Measurements from ENCODE around the gene TMEM131.

TMEM131 gene

DNA sequence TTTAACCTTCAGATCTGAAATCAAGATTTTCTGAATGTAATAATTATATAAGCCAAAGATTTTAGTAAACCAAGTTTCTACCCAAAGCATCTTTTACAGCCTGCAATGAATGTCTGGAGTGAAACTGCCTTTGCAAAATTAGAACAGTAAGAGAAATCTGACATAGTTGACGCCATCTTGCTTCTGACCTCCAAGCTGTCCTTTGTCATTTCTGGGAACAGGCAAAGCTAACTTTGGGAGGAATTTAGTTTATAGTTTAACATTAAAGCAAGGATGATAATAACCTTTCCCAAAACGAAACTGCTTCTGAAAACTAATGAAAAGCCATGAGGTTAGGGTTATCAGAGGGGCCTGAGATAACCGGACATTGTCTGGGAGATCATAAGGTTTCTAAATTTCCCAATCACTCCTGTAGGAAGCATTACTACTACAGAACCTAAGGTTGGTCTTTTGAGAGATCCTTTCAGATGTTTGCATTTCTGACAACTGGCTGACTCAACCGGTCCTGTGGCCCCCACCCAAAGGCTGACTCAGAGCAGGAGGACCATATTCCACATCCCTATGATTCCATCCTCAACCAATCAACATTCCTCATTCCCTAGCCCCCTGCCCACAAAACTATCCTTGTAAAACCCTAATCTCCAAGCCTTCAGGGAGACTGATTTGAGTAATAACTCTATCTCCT is 124.5 kb downstream of the TMEM131 start:
- peaks cover 32% of the 10 kb centered on the region for H3K4me1 ChIP-seq (ENCODE audit: insufficient read depth, low read length)
- no peaks in the 10 kb centered on the region for H3K9me3 ChIP-seq (ENCODE audit: insufficient read depth, low read length, severe bottlenecking)
- peaks cover 12% of the 10 kb centered on the region for H4K20me1 ChIP-seq (ENCODE audit: insufficient read depth, low read length)
- H3K36me3 ChIP-seq (ENCODE audit: insufficient read depth, low read length): no peaks in the 10 kb centered on the region
- no peak overlapping the region for H3K9ac ChIP-seq (ENCODE audit: low read depth, low read length)
- DNase-seq (no peak), ATAC-seq (ENCODE audit: insufficient read depth, low read depth) (no peak)
- peaks cover 14% of the 10 kb centered on the region for H3K79me2 ChIP-seq (ENCODE audit: insufficient read depth, low read length)
- H3K4me3 ChIP-seq (ENCODE audit: low read depth in 1 of 2, low read length in 2 of 2): no peak overlapping the region
- no peak overlapping the region for H2AFZ ChIP-seq (ENCODE audit: low read depth, low read length)
- peak overlapping the region; percentile 71 for H3K27ac ChIP-seq (ENCODE audit: low read length)
- peak overlapping the region; percentile 57 for H3K4me2 ChIP-seq (ENCODE audit: insufficient read depth, low read length)
- H3K27me3 ChIP-seq (ENCODE audit: insufficient read depth, low read length, poor library complexity): no peaks in the 10 kb centered on the region
- TF ChIP-seq CTCF (IDR thresholded peaks at IDR 0.05; ENCODE audit: borderline replicate concordance, extremely low read depth, low read length, poor library complexity, severe bottlenecking) (no peak), EZH2 (IDR thresholded peaks at IDR 0.05; ENCODE audit: borderline replicate concordance, low read depth, low read length, severe bottlenecking) (no peak)

DNA sequence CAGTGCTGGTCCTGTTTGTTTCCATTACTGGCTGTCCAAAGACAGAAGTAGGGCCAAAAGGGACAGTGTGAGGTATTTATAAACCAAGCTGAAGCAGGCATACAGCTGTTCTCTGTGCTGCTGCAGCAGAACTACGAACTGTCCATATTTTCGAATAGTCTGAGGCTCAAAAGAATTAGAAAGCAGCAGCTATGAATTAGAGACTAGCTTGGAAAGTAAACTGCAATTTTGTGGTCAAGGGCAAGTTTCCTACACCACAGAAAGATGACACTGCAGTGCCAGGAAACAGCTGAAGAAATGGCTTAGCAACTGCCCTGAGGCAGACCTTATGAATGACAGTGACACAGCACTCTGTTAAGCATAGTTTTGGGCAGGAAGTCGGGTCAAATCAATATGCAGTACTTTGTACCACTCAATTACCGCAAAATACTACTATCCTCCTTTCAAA is 125.3 kb downstream of the TMEM131 start:
- H3K27ac ChIP-seq (ENCODE audit: low read length): peak overlapping the region; percentile 71

DNA sequence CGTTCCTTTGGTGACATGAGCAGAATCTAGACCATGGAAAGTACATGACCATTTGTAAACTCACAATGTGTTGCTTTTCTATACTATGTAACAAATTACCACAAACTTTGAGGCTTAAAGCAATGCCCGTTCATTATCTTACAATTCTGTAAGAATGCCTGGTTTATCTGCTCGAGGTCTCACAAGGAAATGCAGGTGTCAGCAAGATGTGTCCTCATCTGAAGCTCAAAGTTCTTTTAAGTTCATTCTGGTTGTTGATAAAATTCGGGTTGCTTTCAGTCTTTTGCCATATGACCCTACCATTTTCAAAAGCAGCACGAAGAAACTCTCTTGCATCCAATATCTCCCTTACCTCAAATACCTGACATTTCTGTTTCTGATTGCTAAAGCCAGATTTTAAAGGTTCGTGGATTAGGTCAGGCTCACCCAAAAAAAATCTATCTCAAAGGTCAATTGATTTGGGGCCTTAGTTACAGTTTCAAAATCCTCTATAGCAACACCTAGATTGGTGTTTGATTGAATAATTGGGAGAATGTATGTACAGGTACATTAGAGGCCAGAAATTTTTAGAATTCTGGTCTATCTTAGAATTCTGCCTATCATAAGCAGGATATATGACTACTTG is 125.9 kb downstream of the TMEM131 start:
- peak overlapping the region; percentile 32 for H3K9ac ChIP-seq (ENCODE audit: low read depth, low read length)
- no peaks in the 10 kb centered on the region for H3K27me3 ChIP-seq (ENCODE audit: insufficient read depth, low read length, poor library complexity)
- H3K4me2 ChIP-seq (ENCODE audit: insufficient read depth, low read length): peak overlapping the region; percentile 57
- H2AFZ ChIP-seq (ENCODE audit: low read depth, low read length): no peak overlapping the region
- H3K4me3 ChIP-seq (ENCODE audit: low read depth in 1 of 2, low read length in 2 of 2): peak overlapping the region in 1 of 2 experiments; percentile 14; a peak in 1 of 4 replicates
- H3K4me1 ChIP-seq (ENCODE audit: insufficient read depth, low read length): peaks cover 32% of the 10 kb centered on the region
- peaks cover 12% of the 10 kb centered on the region for H4K20me1 ChIP-seq (ENCODE audit: insufficient read depth, low read length)
- H3K27ac ChIP-seq (ENCODE audit: low read length): peak overlapping the region; percentile 71
- ATAC-seq (ENCODE audit: insufficient read depth, low read depth) (no peak), DNase-seq (no peak)
- peaks cover 14% of the 10 kb centered on the region for H3K79me2 ChIP-seq (ENCODE audit: insufficient read depth, low read length)
- TF ChIP-seq EZH2 (IDR thresholded peaks at IDR 0.05; ENCODE audit: borderline replicate concordance, low read depth, low read length, severe bottlenecking) (no peak), CTCF (IDR thresholded peaks at IDR 0.05; ENCODE audit: borderline replicate concordance, extremely low read depth, low read length, poor library complexity, severe bottlenecking) (no peak)
- H3K36me3 ChIP-seq (ENCODE audit: insufficient read depth, low read length): no peaks in the 10 kb centered on the region
- no peaks in the 10 kb centered on the region for H3K9me3 ChIP-seq (ENCODE audit: insufficient read depth, low read length, severe bottlenecking)

More for the DNA sequence above, 125.3 kb downstream of the TMEM131 start:
- Histone ChIP-seq H3K27me3 (ENCODE audit: insufficient read depth, low read length, poor library complexity) (no peaks in the 10 kb centered on the region), H3K4me2 (ENCODE audit: insufficient read depth, low read length) (peak overlapping the region; percentile 57), H3K9ac (ENCODE audit: low read depth, low read length) (peak overlapping the region; percentile 32), H3K4me1 (ENCODE audit: insufficient read depth, low read length) (peaks cover 32% of the 10 kb centered on the region), H4K20me1 (ENCODE audit: insufficient read depth, low read length) (peaks cover 12% of the 10 kb centered on the region), H3K79me2 (ENCODE audit: insufficient read depth, low read length) (peaks cover 14% of the 10 kb centered on the region), H2AFZ (ENCODE audit: low read depth, low read length) (no peak overlapping the region), H3K4me3 (ENCODE audit: low read depth in 1 of 2, low read length in 2 of 2) (peak overlapping the region in 1 of 2 experiments; percentile 14; a peak in 2 of 4 replicates), H3K9me3 (ENCODE audit: insufficient read depth, low read length, severe bottlenecking) (no peaks in the 10 kb centered on the region), H3K36me3 (ENCODE audit: insufficient read depth, low read length) (no peaks in the 10 kb centered on the region)
- ATAC-seq (ENCODE audit: insufficient read depth, low read depth) (peak; percentile 98), DNase-seq (peak; percentile 80)
- no peak for TF ChIP-seq EZH2 (IDR thresholded peaks at IDR 0.05; ENCODE audit: borderline replicate concordance, low read depth, low read length, severe bottlenecking)
- peak; percentile 45 for TF ChIP-seq CTCF (IDR thresholded peaks at IDR 0.05; ENCODE audit: borderline replicate concordance, extremely low read depth, low read length, poor library complexity, severe bottlenecking)

All from DND-41 (cell line).